ENCODE measurements around the gene MRTFB.
A peak's percentile ranks its signal among the peaks of the same experiment; 100 is the strongest.

The MRTFB gene

DNA sequence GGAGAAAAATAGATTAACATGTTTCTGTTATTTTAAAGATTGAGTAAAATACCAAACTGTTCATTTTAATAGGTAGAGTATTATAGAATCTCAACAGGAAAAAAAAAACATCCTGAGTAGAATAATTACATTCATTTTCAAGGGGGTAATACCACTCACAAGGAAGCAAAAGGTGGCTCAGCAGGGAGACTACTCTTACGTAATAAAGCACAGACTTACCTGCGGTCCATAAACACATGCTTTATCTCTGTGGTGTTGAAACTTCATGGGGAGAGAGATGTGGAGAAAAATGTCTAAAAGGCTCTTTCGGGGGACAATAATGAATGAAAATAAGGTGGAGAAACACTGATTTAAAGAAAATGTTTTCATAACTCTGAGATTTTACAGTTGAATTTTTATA, 171.7 kb downstream of the MRTFB start:
- DNase-seq (no peak), ATAC-seq (replicated peaks) (no peak)
- no peaks in the 10 kb centered on the region for H3K4me1 Mint-ChIP-seq
- H3K9me3 Mint-ChIP-seq: no peaks in the 10 kb centered on the region
- H3K27ac Mint-ChIP-seq: no peak overlapping the region
- H3K36me3 Mint-ChIP-seq: peaks cover 30 to 38% of the 10 kb centered on the region in 2 donors
- no peaks in the 10 kb centered on the region for H3K27me3 Mint-ChIP-seq
- no peak overlapping the region for H3K4me3 Mint-ChIP-seq

DNA sequence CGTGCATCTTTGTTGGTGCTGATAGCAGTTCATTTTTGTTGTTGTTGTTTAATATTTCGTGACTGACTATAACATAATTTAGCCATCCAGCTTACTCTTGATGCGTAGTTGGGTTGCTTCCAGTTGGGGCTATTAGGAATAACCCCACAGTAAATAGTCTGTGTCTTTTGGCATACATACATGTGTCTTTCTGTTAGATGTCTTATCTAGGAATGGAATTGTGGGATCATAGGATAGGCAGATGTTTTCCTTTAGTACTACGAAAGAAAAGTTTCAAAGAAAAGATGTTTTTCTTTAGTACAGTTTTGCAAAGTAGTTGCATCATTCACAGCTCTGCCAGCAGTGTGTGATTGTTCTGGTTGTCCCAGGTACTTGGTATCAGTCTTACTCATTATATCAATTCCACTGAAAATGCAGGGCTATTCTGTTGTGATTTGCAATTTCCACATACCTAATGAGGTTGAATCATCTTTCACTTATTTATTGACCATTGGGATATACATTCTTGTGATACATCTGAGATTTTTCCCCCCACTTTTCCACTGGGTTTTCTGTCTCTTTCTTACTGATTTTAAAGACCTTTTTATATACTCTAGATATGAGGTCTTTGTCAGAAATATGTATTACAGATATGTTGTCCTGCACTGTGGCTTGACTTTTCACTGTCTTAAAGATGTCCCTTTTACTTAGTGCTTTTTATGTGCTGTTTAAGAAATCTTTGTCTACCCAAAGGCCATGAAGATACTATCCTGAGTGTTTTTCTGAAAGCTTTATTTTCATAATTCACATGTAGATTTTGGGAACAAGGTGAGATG, 173.3 kb downstream of the MRTFB start:
- no peaks in the 10 kb centered on the region for H3K9me3 Mint-ChIP-seq
- H3K4me3 Mint-ChIP-seq: no peak overlapping the region
- H3K36me3 Mint-ChIP-seq: peaks cover 32 to 43% of the 10 kb centered on the region in 2 donors
- H3K27ac Mint-ChIP-seq: no peak overlapping the region
- DNase-seq: no peak
- no peak for ATAC-seq (replicated peaks)
- H3K27me3 Mint-ChIP-seq: no peaks in the 10 kb centered on the region
- H3K4me1 Mint-ChIP-seq: no peaks in the 10 kb centered on the region

DNA sequence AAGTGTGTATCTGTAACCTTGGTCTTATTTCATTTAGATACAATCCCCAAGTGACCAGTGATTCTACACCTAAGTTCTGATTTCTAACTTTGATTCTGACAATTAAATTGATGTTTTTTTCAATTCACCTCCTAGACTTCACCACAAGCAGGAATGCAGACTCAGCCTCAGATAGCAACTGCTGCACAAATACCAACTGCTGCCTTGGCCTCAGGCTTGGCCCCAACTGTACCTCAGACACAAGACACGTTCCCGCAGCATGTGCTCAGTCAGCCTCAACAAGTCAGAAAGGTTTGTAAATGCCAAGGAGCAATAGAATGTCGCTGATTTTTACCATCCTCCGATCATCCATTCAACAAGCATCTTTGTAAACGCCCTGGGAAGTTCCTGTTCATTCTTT, 177.7 kb downstream of the MRTFB start:
- no peak overlapping the region for H3K27ac Mint-ChIP-seq
- H3K9me3 Mint-ChIP-seq: no peaks in the 10 kb centered on the region
- H3K27me3 Mint-ChIP-seq: no peaks in the 10 kb centered on the region
- H3K36me3 Mint-ChIP-seq: peaks cover 34 to 55% of the 10 kb centered on the region in 2 donors
- no peak for ATAC-seq (replicated peaks)
- no peak for DNase-seq
- H3K4me1 Mint-ChIP-seq: no peaks in the 10 kb centered on the region
- H3K4me3 Mint-ChIP-seq: no peak overlapping the region

DNA sequence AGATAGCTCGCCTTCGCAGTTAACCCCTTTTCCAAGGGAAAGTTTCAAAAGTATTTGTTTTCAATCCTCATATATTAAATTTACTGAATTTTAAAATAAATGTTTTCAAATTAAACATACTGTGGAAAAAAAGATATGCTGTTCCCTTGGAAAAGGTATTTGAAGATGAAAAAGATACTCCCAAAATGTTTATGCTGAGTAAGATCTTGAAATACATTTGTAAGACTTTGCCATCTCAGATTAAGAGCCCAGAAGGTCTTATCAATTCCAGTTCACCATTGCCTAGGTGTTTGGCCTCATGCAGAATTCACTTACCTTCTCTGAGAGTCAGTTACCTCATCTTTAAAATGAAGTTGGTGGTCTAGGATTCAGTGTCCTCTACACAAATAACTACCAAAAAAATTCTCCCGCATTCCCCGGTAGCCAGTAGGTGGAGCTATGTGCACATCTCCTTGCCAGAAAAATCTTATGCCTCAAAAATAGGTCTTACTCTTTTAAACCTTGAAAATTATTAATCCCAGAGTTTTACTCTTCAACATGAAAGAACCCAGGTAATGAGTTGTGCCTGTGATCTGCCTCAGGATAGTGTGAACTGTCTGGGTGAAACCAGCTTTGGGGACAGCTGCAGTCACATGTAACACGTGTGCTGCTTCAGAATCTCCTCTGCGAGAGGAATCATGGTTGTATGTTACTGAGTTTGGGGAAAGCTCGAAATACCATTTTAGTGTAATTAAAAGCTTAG, 178.3 kb downstream of the MRTFB start:
- H3K27me3 Mint-ChIP-seq: no peaks in the 10 kb centered on the region
- H3K36me3 Mint-ChIP-seq: peaks cover 34 to 53% of the 10 kb centered on the region in 2 donors
- H3K27ac Mint-ChIP-seq: no peak overlapping the region
- no peaks in the 10 kb centered on the region for H3K9me3 Mint-ChIP-seq
- peak; percentile 18 for DNase-seq
- ATAC-seq (replicated peaks): peak in 1 of 2 donors; percentile 33
- no peaks in the 10 kb centered on the region for H3K4me1 Mint-ChIP-seq
- H3K4me3 Mint-ChIP-seq: no peak overlapping the region

DNA sequence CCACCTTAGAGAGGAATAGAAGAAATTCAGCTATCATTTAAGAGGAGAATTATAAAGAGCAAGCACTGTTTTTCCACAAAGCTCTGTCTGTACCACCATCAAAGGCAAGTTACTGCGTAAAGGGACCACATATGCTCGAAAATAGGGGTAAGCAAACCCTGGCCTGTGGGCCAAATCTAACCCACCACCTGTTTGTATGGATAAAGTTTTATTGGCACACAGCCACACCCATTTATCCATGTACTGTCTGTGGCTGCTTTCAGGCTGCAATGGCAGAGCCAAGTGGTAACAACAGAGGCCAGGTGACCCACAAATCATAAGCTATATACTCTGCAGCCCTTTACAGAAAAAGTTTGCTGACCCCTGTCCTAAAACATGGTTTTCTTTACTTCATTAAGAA, 180.3 kb downstream of the MRTFB start:
- ATAC-seq (replicated peaks) (no peak), DNase-seq (no peak)
- H3K9me3 Mint-ChIP-seq: no peaks in the 10 kb centered on the region
- peaks cover 26 to 50% of the 10 kb centered on the region in 2 donors for H3K36me3 Mint-ChIP-seq
- H3K27me3 Mint-ChIP-seq: no peaks in the 10 kb centered on the region
- H3K4me1 Mint-ChIP-seq: no peaks in the 10 kb centered on the region
- H3K27ac Mint-ChIP-seq: no peak overlapping the region
- H3K4me3 Mint-ChIP-seq: no peak overlapping the region

DNA sequence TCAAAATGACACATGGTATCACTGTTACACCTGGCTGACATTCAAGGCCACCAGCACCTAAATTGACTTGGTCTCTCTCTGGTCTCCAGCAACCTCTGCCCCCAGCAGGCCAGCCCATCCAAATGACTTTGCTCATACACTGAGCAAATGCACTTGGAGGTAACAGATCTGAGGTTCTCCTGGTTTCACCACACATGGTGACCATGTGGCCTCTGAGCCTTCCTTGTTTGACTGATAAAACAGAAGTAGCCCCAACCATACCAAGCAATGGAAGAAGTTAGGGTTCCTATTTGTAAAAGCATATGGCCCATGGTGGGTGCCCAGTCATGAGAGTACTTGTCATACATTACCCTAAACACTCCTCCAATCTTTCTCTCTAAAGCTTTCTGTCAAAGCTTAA, 181.7 kb downstream of the MRTFB start:
- Mint-ChIP-seq H3K4me1 (no peaks in the 10 kb centered on the region), H3K27ac (no peak overlapping the region), H3K36me3 (peaks cover 19 to 46% of the 10 kb centered on the region in 2 donors), H3K27me3 (no peaks in the 10 kb centered on the region), H3K9me3 (no peaks in the 10 kb centered on the region), H3K4me3 (no peak overlapping the region)
- DNase-seq (no peak), ATAC-seq (replicated peaks) (no peak)

DNA sequence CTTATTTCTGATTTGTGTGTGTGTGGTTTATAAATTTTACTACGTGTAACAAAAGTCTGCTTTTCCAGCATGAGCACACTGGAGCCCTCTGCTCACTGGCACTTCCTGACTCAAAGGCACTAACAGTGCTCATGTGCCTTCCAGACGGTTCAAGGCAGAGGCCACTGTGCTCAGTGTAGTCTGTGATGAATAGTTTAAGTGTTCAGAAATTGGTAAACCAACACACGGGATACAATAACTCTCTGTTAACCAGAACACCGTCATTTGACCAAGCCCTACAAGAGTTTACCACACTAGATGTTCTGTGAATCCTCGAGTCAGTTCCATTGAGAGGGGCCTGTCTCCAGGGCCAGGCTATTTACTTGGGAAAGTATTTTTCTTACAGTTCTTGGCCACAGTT, 191.9 kb downstream of the MRTFB start:
- ATAC-seq (replicated peaks) (no peak), DNase-seq (no peak)
- Mint-ChIP-seq H3K36me3 (peaks cover 39 to 46% of the 10 kb centered on the region in 2 donors), H3K27ac (peak overlapping the region; percentile 75), H3K27me3 (no peaks in the 10 kb centered on the region), H3K4me1 (no peaks in the 10 kb centered on the region), H3K4me3 (no peak overlapping the region), H3K9me3 (no peaks in the 10 kb centered on the region)

DNA sequence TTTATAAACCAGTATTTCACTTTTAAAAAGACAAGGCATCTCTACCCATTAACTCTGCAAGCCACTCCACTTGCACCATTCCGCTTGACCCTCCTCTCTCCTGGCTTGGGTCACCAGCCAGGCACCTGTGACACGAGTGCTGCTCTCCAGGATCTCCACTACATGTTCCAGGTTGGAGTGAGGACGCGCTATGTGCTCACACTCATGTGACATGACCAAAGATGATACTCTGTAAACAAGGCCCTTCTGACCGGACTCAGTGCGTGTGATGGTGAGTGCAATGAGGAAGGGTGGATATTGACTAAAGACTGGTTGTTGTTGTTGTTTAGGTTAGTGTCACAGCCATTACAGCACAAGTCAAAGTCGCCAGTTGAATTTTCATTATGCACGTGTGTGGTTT, 192.7 kb downstream of the MRTFB start:
- Mint-ChIP-seq H3K27ac (no peak overlapping the region), H3K4me1 (no peaks in the 10 kb centered on the region), H3K4me3 (no peak overlapping the region), H3K27me3 (no peaks in the 10 kb centered on the region), H3K36me3 (peaks cover 35 to 46% of the 10 kb centered on the region in 2 donors), H3K9me3 (no peaks in the 10 kb centered on the region)
- DNase-seq (no peak), ATAC-seq (replicated peaks) (no peak)

DNA sequence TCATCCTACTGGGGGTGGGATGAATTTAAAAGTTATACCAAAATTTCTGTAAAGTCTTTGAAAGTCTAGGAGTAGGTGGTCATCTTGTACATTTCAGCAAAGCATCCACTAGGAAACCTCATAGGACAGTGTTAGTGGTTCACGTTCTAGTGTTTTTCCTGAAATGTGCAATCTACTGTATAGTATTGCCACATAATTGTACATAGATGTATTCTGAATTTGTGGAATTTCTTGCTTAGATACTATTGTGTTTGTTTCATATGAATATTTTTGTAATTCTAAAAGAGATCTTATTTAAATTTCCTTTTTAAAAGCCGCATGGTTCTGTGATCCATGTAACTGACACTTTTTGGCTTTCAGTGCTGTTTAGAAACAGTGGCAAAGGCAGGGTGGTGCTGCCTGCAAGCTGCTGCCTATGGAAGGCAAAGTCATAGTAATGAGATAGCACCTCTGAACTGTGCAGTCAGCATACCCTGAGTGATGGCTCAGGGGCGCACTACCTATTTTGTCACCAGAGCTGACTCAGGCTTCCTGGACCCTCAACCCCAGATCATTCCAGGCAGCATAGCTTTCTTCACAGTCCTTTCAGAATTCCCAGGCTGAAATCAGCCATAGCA, 193.3 kb downstream of the MRTFB start:
- H3K36me3 Mint-ChIP-seq: peaks cover 41 to 52% of the 10 kb centered on the region in 2 donors
- no peaks in the 10 kb centered on the region for H3K4me1 Mint-ChIP-seq
- no peak overlapping the region for H3K27ac Mint-ChIP-seq
- DNase-seq (no peak), ATAC-seq (replicated peaks) (no peak)
- peaks cover 4 to 6% of the 10 kb centered on the region in 2 donors for H3K9me3 Mint-ChIP-seq
- no peaks in the 10 kb centered on the region for H3K27me3 Mint-ChIP-seq
- no peak overlapping the region for H3K4me3 Mint-ChIP-seq

DNA sequence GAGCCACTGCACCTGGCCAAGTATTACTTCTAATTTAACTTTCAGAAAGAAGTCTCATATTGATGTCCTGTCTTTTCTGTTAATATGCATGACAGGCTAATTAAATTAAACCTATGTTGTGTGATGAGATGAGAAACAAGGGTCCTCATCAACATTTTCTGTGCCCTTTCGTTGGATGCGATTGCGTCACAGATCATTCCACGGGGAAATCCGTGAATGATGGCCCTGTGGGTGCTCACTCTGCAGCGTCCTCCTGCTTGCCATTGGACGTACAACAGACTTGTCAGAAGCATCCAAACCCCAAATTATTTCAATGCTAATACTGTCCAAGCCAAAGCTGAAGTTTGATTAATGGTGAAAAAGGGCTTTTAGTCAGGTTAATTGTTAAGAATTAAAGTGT, 197.0 kb downstream of the MRTFB start:
- DNase-seq (no peak), ATAC-seq (replicated peaks) (no peak)
- no peaks in the 10 kb centered on the region for H3K4me1 Mint-ChIP-seq
- H3K4me3 Mint-ChIP-seq: no peak overlapping the region
- peaks cover 32 to 50% of the 10 kb centered on the region in 2 donors for H3K36me3 Mint-ChIP-seq
- peaks cover 11 to 13% of the 10 kb centered on the region in 2 donors for H3K9me3 Mint-ChIP-seq
- H3K27ac Mint-ChIP-seq: no peak overlapping the region
- no peaks in the 10 kb centered on the region for H3K27me3 Mint-ChIP-seq

DNA sequence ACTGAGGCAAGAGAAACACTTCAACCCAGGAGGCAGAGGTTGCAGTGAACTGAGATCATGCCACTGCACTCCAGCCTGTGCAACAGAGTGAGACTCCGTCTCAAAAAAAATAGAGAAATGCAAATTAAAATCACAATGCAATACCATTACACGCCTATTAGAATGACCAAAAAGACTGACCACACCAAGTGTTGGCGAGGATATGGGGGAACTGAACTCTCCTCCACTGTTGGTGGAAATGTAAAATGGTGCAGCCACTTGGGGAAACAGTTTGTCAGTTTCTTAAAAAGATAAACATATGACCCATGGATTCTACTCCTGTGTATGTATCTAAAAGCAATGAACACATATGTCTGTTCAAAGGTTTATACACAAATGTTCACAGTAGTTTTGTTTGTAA, 204.8 kb downstream of the MRTFB start:
- H3K9me3 Mint-ChIP-seq: peaks cover 1 to 4% of the 10 kb centered on the region in 2 donors
- no peak for DNase-seq
- no peak for ATAC-seq (replicated peaks)
- peaks cover 2 to 4% of the 10 kb centered on the region in 2 donors for H3K36me3 Mint-ChIP-seq
- H3K27me3 Mint-ChIP-seq: peaks cover 3 to 27% of the 10 kb centered on the region in 2 donors
- no peaks in the 10 kb centered on the region for H3K4me1 Mint-ChIP-seq
- no peak overlapping the region for H3K27ac Mint-ChIP-seq
- H3K4me3 Mint-ChIP-seq: no peak overlapping the region

DNA sequence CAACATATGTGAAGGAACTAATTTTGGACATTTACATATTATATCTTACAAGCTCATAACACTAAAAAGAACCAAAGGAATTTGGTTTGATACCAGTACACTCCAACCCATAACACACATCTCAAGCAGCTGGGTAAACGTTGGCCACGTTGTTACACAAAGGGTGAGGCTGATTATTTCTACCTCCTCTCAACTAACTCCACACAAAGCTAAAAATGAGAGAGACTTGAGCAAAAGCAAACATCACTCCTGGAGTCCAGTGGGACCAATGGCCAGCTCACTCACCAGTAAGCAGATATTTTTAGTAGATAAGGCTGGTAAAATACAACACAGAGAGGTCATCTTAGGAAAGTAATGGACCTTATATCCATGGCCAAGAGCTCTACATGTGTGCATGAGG, 207.6 kb downstream of the MRTFB start:
- Mint-ChIP-seq H3K27ac (no peak overlapping the region), H3K9me3 (peaks cover 0 to 1% of the 10 kb centered on the region in 2 donors), H3K4me3 (no peak overlapping the region), H3K4me1 (no peaks in the 10 kb centered on the region), H3K36me3 (peaks cover 0 to 2% of the 10 kb centered on the region in 2 donors), H3K27me3 (peaks cover 3 to 27% of the 10 kb centered on the region in 2 donors)
- ATAC-seq (replicated peaks) (no peak), DNase-seq (no peak)

DNA sequence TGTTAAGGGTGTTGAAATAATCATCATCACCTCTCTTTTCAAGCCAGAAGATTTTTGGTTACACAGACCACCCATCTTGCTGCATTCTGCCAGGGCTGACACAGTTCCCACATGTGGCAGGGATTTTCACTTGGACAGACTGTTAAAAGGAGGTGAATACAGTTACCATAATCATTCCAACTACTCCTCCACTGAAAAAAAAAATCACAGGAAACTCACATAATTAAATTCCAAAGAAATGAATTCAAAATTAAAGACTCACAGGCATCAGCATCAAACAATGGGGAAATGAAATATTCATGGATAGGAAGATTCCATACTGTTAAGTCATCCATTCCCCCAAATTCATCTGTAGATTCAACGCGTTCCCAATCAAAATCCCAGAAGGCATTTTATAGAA, 209.4 kb downstream of the MRTFB start:
- Mint-ChIP-seq H3K4me3 (no peak overlapping the region), H3K9me3 (peaks cover 0 to 1% of the 10 kb centered on the region in 2 donors), H3K36me3 (peaks cover 2 to 3% of the 10 kb centered on the region in 2 donors), H3K27me3 (peaks cover 3 to 29% of the 10 kb centered on the region in 2 donors), H3K27ac (no peak overlapping the region), H3K4me1 (peaks cover 8 to 9% of the 10 kb centered on the region in 2 donors)
- ATAC-seq (replicated peaks) (no peak), DNase-seq (no peak)

DNA sequence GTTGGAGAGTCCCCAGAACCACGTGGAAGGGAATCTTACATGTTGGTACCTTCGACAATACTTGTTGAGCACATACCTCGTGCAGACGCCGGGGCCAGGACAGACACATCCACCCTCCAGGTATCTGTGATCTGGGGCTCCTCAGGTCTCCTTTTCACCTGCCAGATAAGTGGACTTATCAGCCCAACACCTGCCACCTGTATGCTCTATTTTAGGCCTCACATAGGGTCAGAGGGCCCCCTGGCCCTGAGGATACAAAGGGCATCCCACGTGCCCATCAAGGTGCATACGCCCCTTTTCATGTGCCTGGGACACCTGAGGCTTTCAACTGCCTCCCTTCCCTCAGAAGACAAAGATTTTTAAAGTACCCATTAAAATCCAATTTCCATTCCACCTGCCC, 212.7 kb downstream of the MRTFB start:
- H3K27me3 Mint-ChIP-seq: peaks cover 1 to 11% of the 10 kb centered on the region in 2 donors
- peaks cover 0 to 1% of the 10 kb centered on the region in 2 donors for H3K9me3 Mint-ChIP-seq
- H3K36me3 Mint-ChIP-seq: peaks cover 2 to 6% of the 10 kb centered on the region in 2 donors
- no peak for DNase-seq
- H3K4me3 Mint-ChIP-seq: no peak overlapping the region
- no peak for ATAC-seq (replicated peaks)
- no peak overlapping the region for H3K27ac Mint-ChIP-seq
- H3K4me1 Mint-ChIP-seq: peaks cover 19 to 23% of the 10 kb centered on the region in 2 donors

All from stimulated activated naive B cell treated with anti-CD40 and anti-IgM and Interleukin-4, amounts not matched to agents 10 μg/mL and 1 μg/mL and 100 μg/mL, for 72 hours (primary cell).